HepG2 (cell line): ENCODE measurements around the gene IFNAR1. TPM values are rescaled to one million over a fixed set of nuclear protein-coding genes. Genes with fewer than 3 reads are reported as not detected.

Experiments
- ADNP ChIP-seq: sonication (generic); formaldehyde crosslinking; IDR thresholded peaks from 2 replicates; pipeline ENCODE4 v1.4.0; 2020; ENCODE audit warnings: missing genetic modification reagents
- AKAP8 ChIP-seq: sonication (generic); formaldehyde crosslinking; IDR thresholded peaks from 2 replicates; pipeline ENCODE4 v1.5.1; 2020; ENCODE audit warnings: mild to moderate bottlenecking, missing genetic modification reagents
- ATF2 ChIP-seq: sonication (generic); formaldehyde crosslinking; IDR thresholded peaks from 2 replicates; pipeline ENCODE4 v1.4.0; 2020; ENCODE audit warnings: missing genetic modification reagents
- GLI4 ChIP-seq: sonication (generic); formaldehyde crosslinking; IDR thresholded peaks from 2 replicates; pipeline ENCODE4 v1.5.1; 2020; ENCODE audit warnings: missing genetic modification reagents, mild to moderate bottlenecking, moderate library complexity, borderline replicate concordance
- HMG20B ChIP-seq: conservative IDR thresholded peaks from 2 replicates; pipeline ENCODE4 v1.6.1; 2016; ENCODE audit warnings: missing genetic modification reagents, missing compliant biosample characterization
- KLF15 ChIP-seq: sonication (generic); formaldehyde crosslinking; IDR thresholded peaks from 2 replicates; pipeline ENCODE4 v1.8.1; 2023; ENCODE audit warnings: borderline replicate concordance, mild to moderate bottlenecking, inconsistent platforms, missing genetic modification reagents, mixed read lengths
- MXI1 ChIP-seq: IDR thresholded peaks from 3 replicates; pipeline ENCODE4 v1.6.1; 2012; ENCODE audit warnings: low read depth, low read length, inconsistent platforms, borderline replicate concordance
- RCOR2 ChIP-seq: IDR thresholded peaks from 2 replicates; pipeline ENCODE4 v1.6.1; 2016; ENCODE audit warnings: missing biosample characterization, missing genetic modification reagents
- RFXAP ChIP-seq: sonication (generic); formaldehyde crosslinking; IDR thresholded peaks from 2 replicates; pipeline ENCODE4 v1.4.0; 2020; ENCODE audit warnings: missing genetic modification reagents, borderline replicate concordance
- TRAFD1 ChIP-seq: sonication (generic); formaldehyde crosslinking; IDR thresholded peaks from 2 replicates; pipeline ENCODE4 v1.5.1; 2020; ENCODE audit warnings: missing genetic modification reagents, mild to moderate bottlenecking, borderline replicate concordance
- UBTF ChIP-seq: sonication (generic); formaldehyde crosslinking; IDR thresholded peaks from 2 replicates; pipeline ENCODE4 v1.4.0; 2020; ENCODE audit warnings: mild to moderate bottlenecking, missing genetic modification reagents
- ZBTB34 ChIP-seq: sonication (generic); formaldehyde crosslinking; IDR thresholded peaks from 2 replicates; pipeline ENCODE4 v1.8.0; 2022; ENCODE audit warnings: mild to moderate bottlenecking, missing genetic modification reagents
- ZFAT ChIP-seq: sonication (generic); formaldehyde crosslinking; conservative IDR thresholded peaks from 2 replicates; pipeline ENCODE4 v1.8.1; 2023; ENCODE audit warnings: missing genetic modification reagents, inconsistent platforms
- ZFP36L1 ChIP-seq: sonication (generic); formaldehyde crosslinking; IDR thresholded peaks from 2 replicates; pipeline ENCODE4 v1.8.0; 2022; ENCODE audit warnings: mild to moderate bottlenecking, missing genetic modification reagents, moderate library complexity
- ZNF225 ChIP-seq: sonication (generic); formaldehyde crosslinking; IDR thresholded peaks from 2 replicates; pipeline ENCODE4 v1.4.0; 2020; ENCODE audit warnings: mild to moderate bottlenecking, missing genetic modification reagents
- ZNF276 ChIP-seq: sonication (generic); formaldehyde crosslinking; IDR thresholded peaks from 2 replicates; pipeline ENCODE4 v1.4.0; 2020; ENCODE audit warnings: mild to moderate bottlenecking, low read depth, missing genetic modification reagents
- ZNF430 ChIP-seq: sonication (generic); formaldehyde crosslinking; IDR thresholded peaks from 2 replicates; pipeline ENCODE4 v1.9.0; 2021; ENCODE audit warnings: mild to moderate bottlenecking, missing genetic modification reagents
- ZNF709 ChIP-seq: sonication (generic); formaldehyde crosslinking; IDR thresholded peaks from 2 replicates; pipeline ENCODE4 v1.5.0; 2020; ENCODE audit warnings: mild to moderate bottlenecking, missing genetic modification reagents
- ZNF766 ChIP-seq: sonication (generic); formaldehyde crosslinking; IDR thresholded peaks from 2 replicates; pipeline ENCODE4 v1.5.0; 2020; ENCODE audit warnings: missing genetic modification reagents, borderline replicate concordance
- polyA plus RNA-seq, 8 experiments: library from polyadenylated mRNA; depleted of rRNA in 3 of 8; stranded (reverse) in 7 of 8; unstranded in 1 of 8; fragments of >200 nt; fragmentation: Illumina TruSeq in 4 of 8; extraction: Trizol in 4 of 8; gene quantifications; 2 replicates each; pipeline versions ENCODE4 v1.2.1 to v1.2.3, GENCODE V29; 2011 to 2016; ENCODE audit warnings: low read depth in 4 of 8, missing spikeins in 1 of 8, mixed read lengths in 1 of 8; ENCODE audit not compliant: insufficient read depth in 1 of 8
- total RNA-seq, 5 experiments: library from RNA; depleted of rRNA; stranded (reverse); fragments of >200 nt; fragmentation: Illumina TruSeq; extraction: Trizol; gene quantifications; 2 replicates each; pipeline ENCODE4 v1.2.3, GENCODE V29; 2016; ENCODE audit warnings: low read depth in 1 of 5

Gene IFNAR1
- total and polyA plus RNA-seq, 2 of the 13 experiments (the other 11 are each of a cell fraction or from before 2014, with no cell fraction given): 6.7 to 9.3 TPM

- TF ChIP-seq ZNF709 (peak; percentile 78; the same call in 1 of the 2 replicates), ZFP36L1 (CRISPR knock-in tag) (peak; percentile 21; the same call in 1 of the 2 replicates), MXI1 (peak; percentile 44; the same call in 1 of the 3 replicates), KLF15 (CRISPR knock-in tag) (0 out of 2 replicates have a peak, but pooled peaks have one; percentile 38), RCOR2 (CRISPR knock-in tag) (no peak), GLI4 (CRISPR knock-in tag) (peak; percentile 22; the same call in 1 of the 2 replicates), RFXAP (peak; percentile 71), ZNF430 (peak; percentile 68), ZBTB34 (CRISPR knock-in tag) (peak; percentile 42; the same call in 1 of the 2 replicates), ZFAT (CRISPR knock-in tag) (0 out of 2 replicates have a peak, but pooled peaks have one; percentile 8), UBTF (peak; percentile 83), TRAFD1 (CRISPR knock-in tag) (no peak), ZNF225 (CRISPR knock-in tag) (peak; percentile 87; the same call in 1 of the 2 replicates), ZNF276 (CRISPR knock-in tag) (peak; percentile 78; the same call in 1 of the 2 replicates), AKAP8 (CRISPR knock-in tag) (no peak), ADNP (CRISPR knock-in tag) (no peak), ATF2 (CRISPR knock-in tag) (peak; percentile 4; the same call in 1 of the 2 replicates), ZNF766 (CRISPR knock-in tag) (no peak; the same call in 1 of the 2 replicates), HMG20B (CRISPR knock-in tag) (0 out of 2 replicates have a peak, but pooled peaks have one; percentile 16)
Measured at GRCh38 chr21:33324291-33325221, at the start of gene IFNAR1 (continued).
